Testis (tissue), 3 donors: Measurements from ENCODE around the gene NSMF. TPM values are rescaled to one million over a fixed set of nuclear protein-coding genes. Genes with fewer than 3 reads are reported as not detected.

Experiments used
- DNase-seq: peaks from one replicate; pipeline ENCODE4 v3.0.0-alpha.2; 2019
- H3K27ac ChIP-seq, 2 donors: fragments of 200-600 bp; sonication (generic); one replicate each; pipeline ENCODE4 v1.5.1; 2019
- H3K27me3 ChIP-seq: fragments of 200-600 bp; sonication (generic); one replicate; pipeline ENCODE4 v1.5.1; 2019
- H3K36me3 ChIP-seq: fragments of 200-600 bp; sonication (generic); one replicate; pipeline ENCODE4 v1.5.1; 2017; ENCODE audit warnings: low read depth; ENCODE audit errors: missing control alignments
- H3K4me1 ChIP-seq: fragments of 200-600 bp; sonication (generic); one replicate; pipeline ENCODE4 v1.5.1; 2019
- H3K4me3 ChIP-seq, 2 donors: fragments of 200-600 bp; sonication (generic); one replicate each; pipeline ENCODE4 v1.5.1; 2017 to 2019
- H3K9me3 ChIP-seq: fragments of 200-600 bp; sonication (generic); one replicate; pipeline ENCODE4 v1.5.1; 2017
- CTCF ChIP-seq, 3 experiments: fragments of 450-650 bp in 2 of 3; fragments of 200-600 bp in 1 of 3; sonication (generic) in 1 of 3; IDR thresholded peaks; one replicate each; pipeline ENCODE4 v1.5.1; 2016 to 2019; ENCODE audit warnings: antibody characterized with exemption in 3 of 3, mild to moderate bottlenecking in 2 of 3, moderate library complexity in 1 of 3
- POLR2A ChIP-seq: fragments of 450-650 bp; IDR thresholded peaks from one replicate; pipeline ENCODE4 v1.6.1; 2017; ENCODE audit warnings: antibody characterized with exemption, mild to moderate bottlenecking, moderate library complexity
- WGBS, 2 donors: methylation state at CpG; one replicate each; pipeline ENCODE4 v1.1.5; 2018; 5-methylcytosine and 5-hydroxymethylcytosine counted together
- intact Hi-C: fragments of 100-400 bp; cut with DNase I; formaldehyde crosslinking; loops from one replicate; pipeline ENCODE4 v1.15.1; 2023; ENCODE audit warnings: low total_unique reads
- microRNA-seq, 2 donors: library from miRNA; unstranded; fragments of <30 nt; microRNA quantifications; one replicate each; pipeline ENCODE4, GENCODE V29; 2016; ENCODE audit warnings: borderline number of aligned reads in 2 of 2, borderline replicate concordance in 1 of 2
- polyA plus RNA-seq: library from polyadenylated mRNA; stranded (reverse); fragments of 350-450 nt; fragmentation: Illumina TruSeq; extraction: RNeasy Lipid Tissue Mini Kit (QIAGEN cat#74804); gene quantifications from one replicate; pipeline ENCODE4 v1.2.3, GENCODE V29; 2014; ENCODE audit warnings: low read depth, low replicate concordance; ENCODE audit not compliant: insufficient read depth
- total RNA-seq, 2 donors: library from RNA; depleted of rRNA; stranded (reverse); fragments of >200 nt; gene quantifications; one replicate each; pipeline ENCODE4 v1.2.3, GENCODE V29; 2016

The NSMF gene
- total and polyA plus RNA-seq, 3 donors from 2014 or later = 42.5 to 105 (median 81.7) TPM

DNA sequence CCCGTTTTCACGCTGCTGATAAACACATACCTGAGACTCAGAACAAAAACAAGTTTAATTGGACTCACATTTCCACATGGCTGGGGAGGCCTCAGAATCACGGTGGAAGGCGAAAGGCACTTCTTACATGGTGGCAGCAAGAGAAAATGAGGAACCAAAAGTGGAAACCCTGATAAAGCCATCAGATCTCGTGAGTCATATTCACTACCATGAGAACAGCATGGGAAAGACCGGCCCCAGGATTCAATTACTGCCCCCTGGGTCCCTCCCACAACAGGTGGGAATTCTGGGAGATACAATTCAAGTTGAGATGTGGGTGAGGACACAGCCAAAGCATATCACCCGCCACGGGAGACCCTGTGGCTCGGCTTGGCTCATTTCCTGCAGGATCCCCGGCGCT lies 56.4 kb downstream of the NSMF start:
- Histone ChIP-seq H3K36me3 (no peaks in the 10 kb centered on the region), H3K27me3 (no peaks in the 10 kb centered on the region), H3K4me1 (peaks cover 14% of the 10 kb centered on the region), H3K27ac (no peak overlapping the region), H3K4me3 (no peak overlapping the region), H3K9me3 (no peaks in the 10 kb centered on the region)
- TF ChIP-seq CTCF (IDR thresholded peaks at IDR 0.05) (no peak), POLR2A (no peak)
- 85 to 90% methylated on average over 9 to 11 of the region's 11 CpGs for WGBS, 2 donors
- DNase-seq = no peak
- intact Hi-C loops = loop anchor here (10.0 kb wide), 1 partner anchor 88 kb away; no protein-coding TSS in a partner anchor

DNA sequence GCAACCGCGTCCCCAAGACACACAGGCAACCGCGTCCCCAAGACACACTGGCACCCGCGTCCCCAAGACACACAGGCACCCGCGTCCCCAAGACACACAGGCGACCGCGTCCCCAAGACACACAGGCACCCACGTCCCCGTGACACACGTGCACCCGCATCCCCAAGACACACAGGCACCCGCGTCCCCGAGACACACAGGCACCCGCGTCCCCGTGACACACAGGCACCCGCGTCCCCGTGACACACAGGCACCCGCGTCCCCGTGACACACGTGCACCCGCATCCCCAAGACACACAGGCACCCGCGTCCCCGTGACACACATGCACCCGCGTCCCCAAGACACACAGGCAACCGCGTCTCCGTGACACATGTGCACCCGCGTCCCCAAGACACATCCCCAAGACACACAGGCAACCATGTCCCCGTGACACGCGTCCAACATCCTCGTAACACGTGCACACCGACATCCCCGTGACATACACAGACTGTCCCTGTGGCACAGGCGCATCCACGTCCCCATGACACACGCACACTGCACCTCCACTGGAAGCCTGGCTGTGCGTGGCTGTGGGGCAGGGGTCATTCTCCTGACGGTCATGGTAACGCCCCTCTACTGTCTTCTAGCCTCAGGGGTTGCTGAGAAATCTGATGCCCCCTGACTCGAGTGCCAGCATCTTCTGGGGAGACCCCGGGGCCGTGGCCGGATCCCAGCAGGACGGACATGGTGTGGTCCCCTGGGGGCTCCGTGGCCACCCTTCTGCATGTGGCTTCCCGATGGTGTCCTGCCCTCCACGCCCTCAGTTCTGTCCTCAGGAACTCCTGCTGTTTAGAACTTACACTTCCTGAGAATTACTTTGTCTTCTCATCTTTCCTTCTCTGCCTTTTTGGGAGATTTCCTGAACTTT lies 60.3 kb downstream of the NSMF start:
- Histone ChIP-seq H3K9me3 (no peaks in the 10 kb centered on the region), H3K27me3 (no peaks in the 10 kb centered on the region), H3K36me3 (no peaks in the 10 kb centered on the region), H3K4me3 (no peak overlapping the region), H3K4me1 (peaks cover 13% of the 10 kb centered on the region), H3K27ac (no peak overlapping the region)
- no peak for DNase-seq
- intact Hi-C loops = no loop called here
- 92 to 96% methylated on average over 56 to 60 of the region's 60 CpGs for WGBS, 2 donors
- no peak for TF ChIP-seq CTCF (IDR thresholded peaks at IDR 0.05)
- TF ChIP-seq POLR2A = no peak

DNA sequence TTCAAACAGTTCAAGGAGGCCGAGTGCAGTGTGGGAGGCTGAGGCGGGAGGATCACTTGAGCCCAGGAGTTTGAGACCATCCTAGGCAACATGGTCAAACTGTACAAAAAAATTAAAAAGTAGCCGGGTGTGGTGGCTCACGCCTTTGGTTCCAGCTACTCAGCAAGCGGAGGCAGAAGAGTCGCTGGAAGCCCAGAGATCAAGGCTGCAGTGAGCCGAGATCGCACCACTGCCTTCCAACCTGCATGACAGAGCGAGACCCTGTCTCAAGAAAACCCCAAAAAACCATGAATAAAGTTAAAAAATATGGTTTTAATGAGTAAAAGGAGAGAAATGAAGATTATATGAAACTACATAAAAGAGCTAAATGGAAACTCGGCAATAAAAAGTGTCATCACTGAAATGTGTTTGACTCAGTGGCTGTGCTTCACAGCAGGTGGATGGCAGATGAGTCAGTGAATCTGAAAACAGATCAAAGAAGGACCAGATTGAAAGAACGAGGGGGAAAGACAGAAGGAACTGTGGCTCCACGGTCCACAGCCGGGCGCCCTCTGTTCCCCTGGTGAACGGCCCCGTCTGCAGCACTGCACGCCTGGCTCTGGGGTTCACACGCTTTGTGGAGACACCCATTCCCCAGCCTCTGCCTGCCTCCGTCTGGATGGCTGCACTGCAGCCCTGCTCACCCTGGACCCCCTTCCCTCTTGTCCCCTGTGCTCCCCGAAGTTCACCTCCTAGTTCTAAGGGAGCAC lies 61.3 kb downstream of the NSMF start:
- no peak overlapping the region for H3K4me3 ChIP-seq
- no peak overlapping the region for H3K27ac ChIP-seq
- no peaks in the 10 kb centered on the region for H3K27me3 ChIP-seq
- no peak for TF ChIP-seq POLR2A
- TF ChIP-seq CTCF (IDR thresholded peaks at IDR 0.05) = no peak
- WGBS, 2 donors = 94 to 95% methylated on average over 20 of the region's 20 CpGs
- DNase-seq = no peak
- intact Hi-C loops = no loop called here
- H3K4me1 ChIP-seq = peaks cover 13% of the 10 kb centered on the region
- no peaks in the 10 kb centered on the region for H3K9me3 ChIP-seq
- H3K36me3 ChIP-seq = no peaks in the 10 kb centered on the region

Small RNA genes lying within 50 kb of the gene (microRNA-seq; reads per million reads assigned to microRNA genes)
- 0 to 0.70 reads per million in 2 donors for gene MIR7114

Other genes with a start within 250 kb of the NSMF start
- gene RNF208, start 237.1 kb downstream of the NSMF start, total RNA-seq = 1 to 10 TPM; 3.0 to 4.1 TPM
- gene RNF208, start 237.1 kb downstream of the NSMF start, polyA plus RNA-seq = 7.7 TPM
- gene CYSRT1, start 234.2 kb downstream of the NSMF start, total RNA-seq = 1 to 10 TPM; 3.7 to 5.6 TPM
- 3.0 TPM for gene CYSRT1, start 234.2 kb downstream of the NSMF start, polyA plus RNA-seq
- gene RNF224, start 231.8 kb downstream of the NSMF start, total RNA-seq = under 1 TPM; 0.37 to 0.71 TPM
- 0.17 TPM for gene RNF224, start 231.8 kb downstream of the NSMF start, polyA plus RNA-seq
- gene SLC34A3, start 228.4 kb downstream of the NSMF start, total RNA-seq = under 1 TPM; 0.24 to 0.25 TPM
- gene SLC34A3, start 228.4 kb downstream of the NSMF start, polyA plus RNA-seq = 0.15 TPM
- gene TUBB4B, start 218.0 kb downstream of the NSMF start, total RNA-seq = 100 to 1,000 TPM; 856 to 940 TPM
- gene TUBB4B, start 218.0 kb downstream of the NSMF start, polyA plus RNA-seq = 1,777 TPM
- gene STPG3, start 208.0 kb downstream of the NSMF start, total RNA-seq = 10 to 100 TPM; 14.6 to 34.1 TPM
- 58.9 TPM for gene STPG3, start 208.0 kb downstream of the NSMF start, polyA plus RNA-seq
- gene NELFB, start 204.0 kb downstream of the NSMF start, total RNA-seq = 10 to 100 TPM; 60.9 to 76.7 TPM
- 55.0 TPM for gene NELFB, start 204.0 kb downstream of the NSMF start, polyA plus RNA-seq
- gene TOR4A, start 181.6 kb downstream of the NSMF start, total RNA-seq = 1 to 10 TPM; 3.4 to 4.5 TPM
- gene TOR4A, start 181.6 kb downstream of the NSMF start, polyA plus RNA-seq = 2.1 TPM
- 10 to 100 TPM; 14.4 to 40.6 TPM for gene NRARP, start 157.1 kb downstream of the NSMF start, total RNA-seq
- 5.2 TPM for gene NRARP, start 157.1 kb downstream of the NSMF start, polyA plus RNA-seq
- gene EXD3, start 36.2 kb downstream of the NSMF start, total RNA-seq = 10 to 100 TPM; 15.5 to 24.5 TPM
- gene EXD3, start 36.2 kb downstream of the NSMF start, polyA plus RNA-seq = 8.9 TPM
- 1 to 10 TPM; 4.6 to 8.0 TPM for gene NOXA1, start 35.9 kb downstream of the NSMF start, total RNA-seq
- gene NOXA1, start 35.9 kb downstream of the NSMF start, polyA plus RNA-seq = 2.5 TPM
- 1 to 10 TPM; 2.0 to 2.2 TPM for gene ENTPD8, start 18.0 kb downstream of the NSMF start, total RNA-seq
- 0.37 TPM for gene ENTPD8, start 18.0 kb downstream of the NSMF start, polyA plus RNA-seq
- gene PNPLA7, start 91.1 kb upstream of the NSMF start, total RNA-seq = 10 to 100 TPM; 10.9 to 17.8 TPM
- 4.2 TPM for gene PNPLA7, start 91.1 kb upstream of the NSMF start, polyA plus RNA-seq
- 10 to 100 TPM; 29.8 to 55.0 TPM for gene MRPL41, start 92.5 kb upstream of the NSMF start, total RNA-seq
- gene MRPL41, start 92.5 kb upstream of the NSMF start, polyA plus RNA-seq = 25.9 TPM
- gene DPH7, start 119.6 kb upstream of the NSMF start, total RNA-seq = 10 to 100 TPM; 61.8 to 92.5 TPM
- gene DPH7, start 119.6 kb upstream of the NSMF start, polyA plus RNA-seq = 34.7 TPM
- gene ZMYND19, start 131.2 kb upstream of the NSMF start, total RNA-seq = 10 to 100 TPM; 73.8 to 81.0 TPM
- 72.2 TPM for gene ZMYND19, start 131.2 kb upstream of the NSMF start, polyA plus RNA-seq
- gene ARRDC1, start 146.4 kb upstream of the NSMF start, total RNA-seq = 10 to 100 TPM; 38.2 to 47.6 TPM
- gene ARRDC1, start 146.4 kb upstream of the NSMF start, polyA plus RNA-seq = 36.8 TPM
- gene EHMT1, start 159.7 kb upstream of the NSMF start, total RNA-seq = 100 to 1,000 TPM; 193 to 207 TPM
- 116 TPM for gene EHMT1, start 159.7 kb upstream of the NSMF start, polyA plus RNA-seq